Fibroblast of mammary gland (primary cell): ENCODE measurements around the gene SLC27A6.
"Not testable (repeated sequence)": the region's sequence is repeated elsewhere in the genome, so short reads cannot be mapped to it uniquely, and the experiment has no call there.

Experiments used
- DNase-seq: peaks from one replicate; pipeline ENCODE4 v3.0.0-alpha.2; 2010; ENCODE audit warnings: low read depth
- H3K4me3 ChIP-seq: 2 replicates; pipeline ENCODE4 v1.5.1; 2011; ENCODE audit warnings: low read depth, mild to moderate bottlenecking, low read length, moderate library complexity; ENCODE audit not compliant: control insufficient read depth
- TF ChIP-seq, protein P1 (sequence below): conservative IDR thresholded peaks from 2 replicates; pipeline ENCODE4 v1.5.1; 2011; ENCODE audit warnings: low read depth, low read length, inconsistent platforms; ENCODE audit not compliant: control insufficient read depth, insufficient read depth

SLC27A6 gene

DNA sequence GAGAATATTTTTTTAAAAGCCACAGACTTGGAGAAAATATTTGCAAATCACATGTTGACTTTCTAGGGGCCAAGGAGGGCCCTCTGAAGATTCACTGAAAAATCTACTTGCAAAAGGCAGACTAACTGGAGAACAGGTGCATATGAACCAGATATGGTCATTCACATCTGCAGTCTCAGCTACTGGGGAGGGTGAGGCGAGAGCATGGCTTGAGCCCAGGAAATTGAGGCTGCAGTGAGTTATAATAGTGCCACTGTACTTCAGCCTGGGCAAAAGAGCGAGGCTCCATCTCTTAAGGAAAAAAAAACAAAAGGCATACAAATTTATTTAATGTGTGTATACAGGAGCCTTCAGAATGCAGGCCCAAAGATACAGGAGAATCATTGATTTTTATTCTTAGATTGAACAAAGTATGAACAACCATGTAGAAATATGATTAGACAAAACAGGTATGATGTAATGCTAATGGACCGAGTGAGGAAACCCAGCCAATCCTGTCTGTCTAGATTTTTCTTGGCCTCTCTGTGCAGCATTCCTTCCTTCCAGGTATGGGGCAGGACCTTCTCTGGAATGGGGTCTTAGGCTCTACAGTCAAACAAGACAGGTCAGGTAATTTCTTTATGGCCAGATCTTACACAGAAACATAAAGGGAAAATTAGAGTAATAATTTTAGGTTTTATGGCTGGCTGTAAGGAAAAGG, 15.3 kb upstream of the SLC27A6 start:
- TF ChIP-seq, protein P1, sequence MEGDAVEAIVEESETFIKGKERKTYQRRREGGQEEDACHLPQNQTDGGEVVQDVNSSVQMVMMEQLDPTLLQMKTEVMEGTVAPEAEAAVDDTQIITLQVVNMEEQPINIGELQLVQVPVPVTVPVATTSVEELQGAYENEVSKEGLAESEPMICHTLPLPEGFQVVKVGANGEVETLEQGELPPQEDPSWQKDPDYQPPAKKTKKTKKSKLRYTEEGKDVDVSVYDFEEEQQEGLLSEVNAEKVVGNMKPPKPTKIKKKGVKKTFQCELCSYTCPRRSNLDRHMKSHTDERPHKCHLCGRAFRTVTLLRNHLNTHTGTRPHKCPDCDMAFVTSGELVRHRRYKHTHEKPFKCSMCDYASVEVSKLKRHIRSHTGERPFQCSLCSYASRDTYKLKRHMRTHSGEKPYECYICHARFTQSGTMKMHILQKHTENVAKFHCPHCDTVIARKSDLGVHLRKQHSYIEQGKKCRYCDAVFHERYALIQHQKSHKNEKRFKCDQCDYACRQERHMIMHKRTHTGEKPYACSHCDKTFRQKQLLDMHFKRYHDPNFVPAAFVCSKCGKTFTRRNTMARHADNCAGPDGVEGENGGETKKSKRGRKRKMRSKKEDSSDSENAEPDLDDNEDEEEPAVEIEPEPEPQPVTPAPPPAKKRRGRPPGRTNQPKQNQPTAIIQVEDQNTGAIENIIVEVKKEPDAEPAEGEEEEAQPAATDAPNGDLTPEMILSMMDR: no peak
- H3K4me3 ChIP-seq: no peak overlapping the region

DNA sequence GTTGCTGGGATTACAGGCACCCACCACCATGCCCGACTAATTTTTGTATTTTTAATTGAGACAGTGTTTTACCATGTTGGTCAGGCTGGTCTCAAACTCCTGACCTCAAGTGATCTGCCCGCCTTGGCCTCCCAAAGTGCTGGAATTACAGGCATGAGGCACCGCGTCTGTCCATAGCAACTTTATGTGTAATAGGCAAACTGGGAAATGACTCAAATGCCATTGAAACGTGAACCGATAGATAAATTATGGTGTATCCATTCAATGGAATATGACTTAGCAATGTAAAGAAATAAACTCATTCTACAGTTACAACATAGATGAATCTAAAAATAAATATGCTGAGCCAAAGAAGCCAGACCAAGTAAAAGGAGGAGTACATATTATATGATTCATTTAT, 14.0 kb upstream of the SLC27A6 start:
- DNase-seq, H3K4me3 ChIP-seq: not testable (repeated sequence)

More for the DNA sequence above, 15.3 kb upstream of the SLC27A6 start:
- DNase-seq: no peak

DNA sequence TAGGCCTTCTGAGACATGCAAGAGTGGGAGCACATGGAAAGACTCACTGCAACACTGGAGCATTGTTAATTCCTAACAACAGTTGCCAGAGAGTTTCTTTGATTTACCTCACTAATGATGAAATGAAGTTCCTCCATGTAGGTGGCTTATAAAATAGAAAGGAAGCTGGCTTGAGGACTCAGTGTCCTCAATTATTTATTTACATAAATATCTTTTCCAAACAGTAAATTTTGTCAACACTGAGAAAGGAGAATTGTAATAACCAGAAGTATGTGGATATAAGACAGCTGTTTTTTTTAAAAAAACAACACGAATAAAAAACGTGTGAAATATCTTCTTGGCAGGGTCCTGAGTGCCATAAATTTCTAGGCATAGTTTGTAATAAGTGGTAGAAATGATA, 9.1 kb upstream of the SLC27A6 start:
- TF ChIP-seq, protein P1: no peak
- no peak overlapping the region for H3K4me3 ChIP-seq

DNA sequence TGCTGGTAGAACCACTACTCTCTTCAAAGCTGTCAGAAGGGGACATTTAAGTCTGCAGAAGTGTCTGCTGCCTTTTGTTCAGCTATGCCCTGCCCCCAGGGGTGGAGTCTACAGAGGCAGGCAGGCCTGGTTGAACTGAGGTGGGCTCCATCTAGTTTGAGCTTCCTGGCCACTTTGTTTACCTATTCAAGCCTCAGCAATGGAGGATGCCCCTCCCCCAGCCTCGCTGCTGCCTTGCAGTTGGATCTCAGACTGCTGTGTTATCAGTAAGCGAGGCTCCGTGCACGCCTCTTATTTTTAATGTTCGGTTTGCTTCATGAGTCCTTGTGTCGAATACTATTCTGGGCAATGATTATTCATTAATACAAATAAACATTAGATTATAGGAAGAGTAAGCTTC, 3.1 kb upstream of the SLC27A6 start:
- no peak overlapping the region for H3K4me3 ChIP-seq
- TF ChIP-seq, protein P1: no peak
- DNase-seq: no peak

More for the DNA sequence above, 9.1 kb upstream of the SLC27A6 start:
- no peak for DNase-seq

DNA sequence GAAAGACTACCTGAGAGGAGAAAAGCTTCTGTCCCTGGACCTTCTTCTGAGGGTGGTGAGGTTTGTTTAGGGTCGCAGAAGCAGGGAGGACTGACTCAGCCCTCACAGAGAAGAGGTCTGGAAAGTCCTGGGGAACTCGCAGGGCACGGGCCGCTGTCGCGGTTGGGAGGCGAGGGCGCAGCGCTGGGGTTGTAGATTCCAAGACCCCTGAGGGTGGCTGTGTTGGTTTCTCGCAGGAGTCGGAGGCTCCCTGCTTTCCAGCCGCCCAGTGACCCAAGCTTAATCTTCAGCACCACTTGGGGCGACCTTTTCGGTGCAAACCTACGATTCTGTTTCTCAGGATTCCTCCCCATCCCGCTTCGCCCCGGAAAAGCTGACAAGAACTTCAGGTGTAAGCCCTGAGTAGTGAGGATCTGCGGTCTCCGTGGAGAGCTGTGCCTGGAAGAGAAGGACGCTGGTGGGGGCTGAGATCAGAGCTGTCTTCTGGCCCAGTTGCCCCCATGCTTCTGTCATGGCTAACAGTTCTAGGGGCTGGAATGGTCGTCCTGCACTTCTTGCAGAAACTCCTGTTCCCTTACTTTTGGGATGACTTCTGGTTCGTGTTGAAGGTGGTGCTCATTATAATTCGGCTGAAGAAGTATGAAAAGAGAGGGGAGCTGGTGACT, 482 bp downstream of the SLC27A6 start:
- H3K4me3 ChIP-seq: peak overlapping the region; percentile 42
- DNase-seq: no peak
- TF ChIP-seq, protein P1: no peak

DNA sequence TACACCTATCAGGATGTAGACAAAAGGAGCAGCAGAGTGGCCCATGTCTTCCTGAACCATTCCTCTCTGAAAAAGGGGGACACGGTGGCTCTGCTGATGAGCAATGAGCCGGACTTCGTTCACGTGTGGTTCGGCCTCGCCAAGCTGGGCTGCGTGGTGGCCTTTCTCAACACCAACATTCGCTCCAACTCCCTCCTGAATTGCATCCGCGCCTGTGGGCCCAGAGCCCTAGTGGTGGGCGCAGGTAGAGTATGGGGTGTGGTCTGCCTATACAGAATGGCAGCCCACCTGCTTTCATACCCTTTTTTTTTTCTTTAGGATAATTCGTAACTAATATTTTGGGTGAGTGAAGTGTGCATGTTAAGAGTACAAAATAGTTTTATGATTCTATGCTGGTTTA, 1.1 kb downstream of the SLC27A6 start:
- TF ChIP-seq, protein P1: no peak
- no peak overlapping the region for H3K4me3 ChIP-seq
- no peak for DNase-seq

DNA sequence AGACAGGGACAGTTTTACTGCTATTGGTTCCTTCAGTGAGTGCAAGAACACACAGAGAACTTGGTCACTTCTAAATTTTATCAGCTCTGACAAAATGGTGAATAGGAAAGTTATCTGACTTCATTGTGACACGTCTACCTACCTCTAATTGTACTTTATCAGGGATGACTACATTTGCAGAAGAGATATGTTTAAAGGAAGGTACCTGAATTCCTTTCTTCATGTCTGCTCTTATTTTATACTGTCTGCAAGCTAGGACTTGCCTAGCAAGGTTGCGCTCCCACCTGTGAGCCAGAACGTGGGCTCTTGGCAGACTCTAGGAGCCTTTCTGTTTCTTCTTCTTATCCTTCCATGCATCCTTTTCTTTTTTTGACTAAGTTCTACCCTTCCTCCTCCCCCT, 1.6 kb downstream of the SLC27A6 start:
- TF ChIP-seq, protein P1: no peak
- DNase-seq: no peak

More for the DNA sequence above, 1.6 kb downstream of the SLC27A6 start:
- no peak overlapping the region for H3K4me3 ChIP-seq
